Umbilical cord (tissue), 2 donors: ENCODE results near the gene SLC5A3. TPM values are rescaled to one million over a fixed set of nuclear protein-coding genes. Genes with fewer than 3 reads are reported as not detected.

Experiments used
- DNase-seq: peaks from one replicate; pipeline ENCODE4 v3.0.0-alpha.2; 2015; ENCODE audit warnings: low spot score
- total RNA-seq: library from RNA; depleted of rRNA; stranded (reverse); fragments of >200 nt; gene quantifications from one replicate; pipeline ENCODE4 v1.2.3, GENCODE V29; 2014; ENCODE audit warnings: low replicate concordance; ENCODE audit not compliant: insufficient read depth

Gene SLC5A3
- total RNA-seq, 1 donor from 2014 or later: 91.7 TPM

DNA sequence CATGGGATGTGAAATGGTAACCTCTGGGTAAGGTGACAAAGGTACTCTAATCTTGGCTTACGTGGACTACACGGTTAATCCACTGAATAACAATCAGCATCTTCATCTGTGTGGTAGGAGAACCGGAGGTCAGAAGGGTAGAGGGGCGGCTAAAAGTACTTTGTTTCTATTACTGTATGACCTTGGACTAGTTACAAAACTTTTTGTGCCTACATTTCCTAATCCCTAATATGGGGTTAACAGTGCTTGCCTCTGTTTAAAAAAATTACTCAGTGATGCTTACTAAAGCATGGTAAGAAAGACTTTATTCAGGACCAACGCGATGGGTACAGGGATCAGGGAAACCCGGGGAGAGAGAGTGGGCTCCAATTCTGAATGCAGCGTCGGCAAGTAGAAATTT, 1.7 kb upstream of the SLC5A3 start:
- DNase-seq: no peak

DNA sequence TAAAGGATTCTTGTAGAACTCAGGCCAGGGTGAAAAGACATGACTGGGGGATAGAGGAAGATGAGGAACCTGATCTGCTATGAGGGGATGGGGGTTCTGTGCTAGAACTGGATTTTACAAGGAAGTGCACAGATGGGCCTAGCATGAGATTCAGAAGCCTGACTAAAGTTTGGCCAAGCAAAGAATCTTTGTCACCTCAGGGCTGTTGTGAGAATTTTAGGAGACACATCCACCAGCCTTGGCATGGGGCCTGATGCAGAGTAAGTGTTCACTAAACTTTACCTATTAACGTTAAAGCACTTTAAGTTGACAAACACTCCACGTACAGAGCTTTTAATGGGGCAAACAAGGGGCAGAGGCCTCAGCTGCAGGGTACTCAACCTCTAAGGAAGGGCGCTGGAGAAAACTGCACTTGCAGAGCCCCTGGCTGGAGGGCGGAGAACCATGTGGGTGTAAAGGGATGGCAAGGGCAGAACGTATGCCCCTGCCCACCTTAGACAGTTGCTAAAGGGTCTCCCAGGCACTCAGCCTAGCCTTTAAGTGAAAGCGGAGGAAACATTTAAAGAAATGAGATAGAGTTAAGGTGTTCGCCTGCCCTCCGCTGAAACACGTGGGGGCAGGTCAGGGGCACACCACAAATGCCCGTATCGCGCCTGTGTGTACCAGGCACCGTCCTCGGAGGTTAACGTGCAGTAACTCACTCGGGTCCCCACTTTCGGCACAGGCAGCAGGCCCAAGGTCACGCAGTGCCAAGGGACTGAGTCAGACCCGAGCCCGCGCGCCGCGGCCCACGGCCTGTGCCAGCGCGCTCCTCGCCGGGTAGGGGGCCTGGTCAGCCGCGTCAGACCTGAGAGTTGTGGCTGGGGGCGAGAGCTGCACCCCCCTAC, 990 bp upstream of the SLC5A3 start:
- DNase-seq: no peak

DNA sequence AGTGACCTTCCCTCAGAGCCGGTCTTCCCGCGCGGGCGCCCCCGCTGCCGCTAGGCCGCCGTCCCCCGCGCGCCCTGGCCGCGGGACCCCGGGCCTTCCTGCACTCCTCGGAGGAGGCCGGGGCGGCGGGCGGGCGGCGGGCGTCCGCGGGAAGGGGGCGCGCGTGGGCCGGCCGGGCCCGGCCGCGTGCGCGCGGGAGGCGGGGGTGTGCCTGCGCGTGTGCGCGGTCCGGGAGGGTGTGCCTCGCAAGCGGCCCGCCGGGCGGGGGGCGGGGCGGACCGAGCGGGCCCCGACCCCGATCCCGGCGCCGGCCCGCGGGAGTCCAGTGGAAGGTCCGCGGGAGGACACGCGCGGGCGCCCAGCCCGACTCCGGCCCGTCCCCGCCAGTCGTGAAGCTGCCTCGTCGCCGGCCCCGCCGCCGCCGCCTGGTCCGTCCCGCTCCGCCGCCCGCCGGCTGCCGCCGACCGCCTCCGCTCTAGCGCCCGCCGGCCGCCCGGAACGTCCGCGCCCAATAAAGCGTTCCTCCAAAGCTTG, 438 bp downstream of the SLC5A3 start:
- DNase-seq: no peak

DNA sequence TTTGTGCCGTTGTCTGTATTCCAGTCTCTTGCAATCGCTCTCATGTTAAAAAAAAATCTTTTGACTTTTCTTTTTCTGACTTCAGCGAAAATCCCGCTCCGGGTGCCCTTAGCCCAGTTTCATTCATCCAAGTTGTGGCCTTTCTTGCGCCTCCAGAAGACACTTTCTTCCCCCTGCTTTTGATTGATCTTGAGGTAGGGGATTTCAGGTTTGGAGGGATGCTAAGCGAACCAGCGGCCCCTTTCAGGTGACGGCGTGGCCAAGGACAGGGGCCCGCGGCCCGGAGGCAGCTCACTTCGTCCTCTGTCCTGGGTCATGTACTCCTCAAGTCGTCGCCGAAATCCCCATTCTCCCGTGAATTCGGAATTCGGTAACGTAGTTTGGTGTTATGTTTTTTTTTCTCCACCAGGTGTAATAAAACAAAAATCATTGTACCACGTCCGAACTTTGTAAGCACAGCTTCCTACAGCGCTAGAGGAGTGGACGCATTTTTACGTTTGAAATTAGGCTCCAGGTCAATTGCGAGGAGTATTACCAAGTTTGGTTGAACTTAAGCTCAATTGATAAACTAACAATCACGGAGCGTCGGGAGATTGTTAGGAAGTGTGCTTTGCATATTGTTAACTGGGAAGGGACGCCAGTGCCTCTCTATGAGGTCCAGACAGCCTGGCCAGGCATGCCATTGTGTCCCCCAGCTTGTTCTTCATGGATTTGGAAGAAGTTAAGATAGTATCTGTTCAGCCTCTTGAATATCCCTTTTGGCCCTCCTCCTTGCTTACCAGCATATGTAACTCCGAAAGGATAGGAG, 1.1 kb downstream of the SLC5A3 start:
- DNase-seq: peak; percentile 20

DNA sequence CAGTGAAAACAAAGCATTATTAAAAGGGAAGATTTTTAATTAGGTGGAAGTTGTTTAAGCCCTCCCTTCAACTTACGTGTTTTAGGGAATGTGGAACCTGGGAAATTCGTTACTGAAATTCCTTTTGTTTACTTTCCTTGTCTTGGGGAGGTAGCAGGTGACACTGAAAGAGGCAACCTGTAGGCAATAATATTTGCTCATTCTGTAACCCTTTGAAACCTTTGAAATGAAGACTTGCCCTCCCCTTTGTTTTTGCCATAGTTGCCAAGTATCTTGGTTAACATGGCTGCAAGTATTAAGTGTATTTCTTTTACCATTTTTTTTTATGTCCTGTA, 1.7 kb downstream of the SLC5A3 start:
- DNase-seq: no peak

DNA sequence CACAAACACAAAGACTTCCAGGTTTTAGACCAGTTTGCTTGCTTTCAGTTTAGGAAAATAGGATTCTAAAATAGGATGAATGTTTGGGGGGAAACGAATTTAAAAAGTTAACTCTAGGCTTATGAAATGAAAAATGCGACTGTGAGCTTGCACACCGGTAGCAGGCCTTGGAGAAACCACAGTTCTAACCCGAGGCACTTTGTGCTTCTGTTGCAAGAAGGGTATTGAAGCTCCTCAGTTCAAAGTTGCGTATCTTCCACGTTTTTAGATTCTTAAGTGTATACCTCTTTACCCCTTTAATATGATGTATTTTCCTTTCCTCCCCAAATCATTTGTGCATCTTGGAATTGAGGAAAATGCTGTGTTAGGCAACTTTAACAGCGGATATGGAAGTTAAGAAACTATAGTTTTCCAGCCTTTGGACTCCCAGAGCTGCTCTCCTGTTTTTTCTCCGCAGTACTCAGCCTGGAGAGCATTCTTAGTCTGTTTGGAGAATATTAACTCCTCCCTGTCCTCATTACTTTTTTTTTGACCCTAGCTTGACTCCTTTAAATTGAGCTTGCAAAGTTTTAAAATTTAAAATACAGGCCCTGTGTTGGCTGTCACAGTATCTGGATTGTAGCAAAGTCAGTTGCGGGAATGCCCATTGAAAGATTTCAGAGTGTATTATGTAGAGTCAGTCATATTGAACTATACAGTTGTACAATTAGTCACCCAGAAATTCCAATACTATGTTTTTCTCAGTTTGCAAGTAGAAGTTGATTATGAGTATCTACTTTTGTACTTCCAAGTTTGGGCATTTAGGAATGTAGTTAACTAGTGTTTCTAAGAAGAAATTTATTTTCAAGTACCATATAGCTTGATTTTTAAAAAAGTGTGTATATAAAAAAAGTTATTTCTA, 2.6 kb downstream of the SLC5A3 start:
- DNase-seq: peak; percentile 53

DNA sequence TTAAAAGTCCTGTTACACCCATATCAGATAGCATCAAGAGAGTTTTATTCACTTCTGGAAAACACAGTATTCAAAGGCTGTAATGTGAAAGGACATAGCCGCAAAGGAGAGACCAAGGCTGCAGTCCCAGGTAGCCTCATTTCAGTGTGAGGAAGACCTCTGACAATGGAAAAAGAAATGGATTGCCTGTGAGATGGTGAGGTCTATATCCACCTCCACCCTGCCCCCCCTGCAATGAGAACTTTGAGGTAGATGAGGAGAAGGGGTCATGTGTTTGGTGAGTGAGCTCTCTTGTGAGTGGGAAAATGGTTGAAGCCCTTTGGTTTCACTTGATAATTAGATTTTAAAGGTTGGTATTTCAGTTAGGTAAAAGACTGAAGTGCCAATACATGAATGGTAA, 3.5 kb downstream of the SLC5A3 start:
- no peak for DNase-seq

DNA sequence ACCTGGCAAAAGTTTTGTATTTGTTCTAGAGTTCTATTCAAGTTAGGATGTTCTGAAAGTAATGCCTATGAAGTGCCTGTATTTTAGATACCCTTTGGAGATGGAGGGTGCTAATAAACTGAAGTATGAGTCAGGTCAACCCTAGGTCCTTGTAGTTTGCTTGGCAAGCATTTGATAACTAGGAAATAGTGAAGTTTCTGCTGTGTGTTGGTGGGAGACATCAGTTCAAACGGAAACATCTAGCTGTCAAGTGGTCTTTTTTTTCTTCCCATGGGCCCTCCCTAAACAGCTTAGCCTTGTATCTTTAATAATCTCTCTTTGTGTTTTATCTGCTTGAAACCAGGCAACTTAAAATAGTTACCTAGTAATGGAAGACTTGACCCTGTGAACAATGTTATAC, 4.5 kb downstream of the SLC5A3 start:
- DNase-seq: no peak

DNA sequence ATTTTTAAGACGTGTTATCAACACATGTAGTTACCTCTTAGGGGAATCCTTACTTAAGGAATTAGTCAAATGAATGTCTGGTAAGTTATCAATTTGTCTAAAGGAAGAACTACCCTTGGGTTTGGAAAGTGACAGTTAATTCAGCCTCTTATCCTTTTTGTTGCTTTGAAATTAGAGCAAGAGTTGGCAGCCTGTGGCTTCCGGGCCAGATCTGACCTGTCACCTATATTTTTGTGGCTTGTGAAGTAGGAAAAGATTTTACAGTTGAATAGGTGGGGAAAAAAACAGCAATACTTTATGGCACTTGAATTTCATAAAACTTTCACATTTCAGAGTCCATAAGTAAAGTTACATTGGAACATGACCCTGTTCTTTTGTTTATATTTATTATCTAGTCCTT, 5.5 kb downstream of the SLC5A3 start:
- no peak for DNase-seq

DNA sequence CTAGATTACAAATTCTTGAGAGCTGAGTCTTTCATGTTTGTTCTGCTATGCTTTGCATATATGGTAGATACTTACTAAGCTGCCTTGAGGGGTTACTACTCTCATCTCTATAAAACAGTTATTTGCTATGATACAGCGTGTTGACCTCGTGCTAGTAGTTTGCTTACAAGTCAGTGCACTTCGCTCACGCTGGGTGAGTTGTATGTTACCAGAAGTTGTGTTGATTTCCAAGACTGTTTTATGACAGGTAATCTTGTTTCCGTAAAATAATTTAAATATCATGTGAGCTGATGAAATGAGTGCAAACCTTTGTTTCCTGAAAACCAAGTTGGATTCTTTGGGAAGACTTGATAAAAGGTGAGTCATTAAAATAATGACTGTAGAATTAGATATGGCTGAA, 7.3 kb downstream of the SLC5A3 start:
- DNase-seq: no peak

DNA sequence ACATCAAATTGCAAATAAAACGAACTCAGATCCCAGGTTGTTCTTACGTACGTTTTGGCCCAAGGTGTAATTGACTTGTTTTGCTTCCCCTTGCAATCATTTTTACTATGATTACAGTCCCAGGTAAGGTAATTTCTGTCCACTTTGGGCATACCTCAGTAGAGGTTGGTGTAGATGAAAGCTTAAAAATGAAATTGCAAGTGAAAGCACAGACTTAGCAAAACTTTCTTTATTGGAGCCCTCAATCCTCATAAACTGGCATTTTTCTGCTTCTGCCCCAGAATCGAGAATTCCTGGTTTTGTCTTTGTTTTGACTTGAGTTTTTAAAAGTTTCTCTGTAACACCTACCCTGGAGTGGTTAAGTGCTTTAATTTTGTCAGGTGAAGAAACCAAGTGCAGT, 9.4 kb downstream of the SLC5A3 start:
- no peak for DNase-seq

DNA sequence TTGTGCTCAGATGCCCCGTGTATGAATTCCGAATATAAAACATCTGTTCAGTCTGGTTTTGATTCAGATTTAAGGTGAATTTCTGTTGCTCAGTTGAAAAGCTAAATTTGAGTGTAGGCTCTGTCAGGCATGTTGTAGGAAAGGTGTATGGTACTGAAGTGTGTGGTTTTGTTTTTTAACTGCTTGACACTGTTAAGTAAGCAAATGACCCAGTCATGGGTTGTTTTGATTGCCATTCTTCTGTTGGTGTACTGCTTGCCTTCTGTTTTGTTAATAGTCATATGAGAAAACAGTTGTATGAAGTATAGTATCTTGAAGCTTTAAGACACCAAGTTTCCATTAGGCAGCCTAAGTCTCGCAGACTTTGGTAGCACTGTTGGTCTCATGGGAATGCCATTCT, 10.0 kb downstream of the SLC5A3 start:
- no peak for DNase-seq

DNA sequence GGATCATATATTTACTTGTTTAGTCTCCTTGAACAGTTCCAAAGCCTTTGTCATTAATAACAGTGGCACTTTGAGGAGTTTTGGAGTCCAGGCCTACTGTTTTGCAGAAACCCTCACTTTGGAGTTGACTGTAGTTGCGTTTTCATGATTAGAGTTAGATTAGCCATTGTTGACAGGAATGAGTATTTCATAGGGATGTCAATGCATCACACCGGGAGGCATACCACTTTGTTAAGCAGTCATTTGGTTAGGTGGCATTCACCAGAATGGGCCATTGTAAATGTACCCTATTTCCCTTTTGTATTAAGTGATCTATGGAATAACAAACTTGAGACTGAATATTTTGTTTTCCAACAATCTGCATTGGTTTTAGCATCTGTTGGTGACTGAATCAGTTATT, 11.8 kb downstream of the SLC5A3 start:
- DNase-seq: no peak

DNA sequence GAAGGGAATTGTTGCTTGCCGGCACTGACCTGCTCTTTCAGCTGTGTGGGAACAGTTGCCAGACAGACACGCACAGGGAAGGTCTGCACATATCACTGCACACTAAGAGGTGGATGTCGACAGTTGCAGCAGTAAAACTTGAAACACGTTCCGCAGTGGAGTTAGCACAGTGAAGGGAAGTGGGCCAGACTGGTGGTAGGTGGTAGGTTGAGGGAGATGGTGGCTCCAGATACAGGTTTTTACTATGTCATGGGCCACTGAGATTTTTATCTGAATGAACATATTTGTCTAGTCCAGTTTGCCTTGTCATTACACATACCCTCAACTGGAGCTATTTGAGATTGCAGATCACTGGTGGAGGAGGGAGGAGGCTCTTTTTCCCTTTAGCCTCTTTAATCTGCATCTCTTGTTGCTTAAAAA, 13.5 kb downstream of the SLC5A3 start:
- DNase-seq: no peak

DNA sequence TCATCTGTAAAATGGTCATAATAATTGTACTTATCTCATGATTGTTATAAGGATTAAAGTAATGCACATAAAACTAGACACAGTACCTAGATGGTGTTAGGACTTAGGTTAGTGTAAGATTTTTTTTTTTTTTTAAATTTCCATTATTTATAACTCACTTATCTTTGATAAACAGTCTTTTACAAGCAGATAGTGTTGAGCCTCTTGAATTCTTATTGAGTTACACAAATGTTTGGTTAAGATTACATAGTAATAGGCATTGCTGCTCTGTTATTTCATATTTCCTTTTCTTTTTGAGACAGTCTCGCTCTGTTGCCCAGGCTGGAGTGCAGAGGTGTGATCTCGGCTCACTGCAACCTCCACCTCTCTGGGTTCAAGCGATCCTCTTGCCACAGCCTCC, 15.4 kb downstream of the SLC5A3 start:
- no peak for DNase-seq

DNA sequence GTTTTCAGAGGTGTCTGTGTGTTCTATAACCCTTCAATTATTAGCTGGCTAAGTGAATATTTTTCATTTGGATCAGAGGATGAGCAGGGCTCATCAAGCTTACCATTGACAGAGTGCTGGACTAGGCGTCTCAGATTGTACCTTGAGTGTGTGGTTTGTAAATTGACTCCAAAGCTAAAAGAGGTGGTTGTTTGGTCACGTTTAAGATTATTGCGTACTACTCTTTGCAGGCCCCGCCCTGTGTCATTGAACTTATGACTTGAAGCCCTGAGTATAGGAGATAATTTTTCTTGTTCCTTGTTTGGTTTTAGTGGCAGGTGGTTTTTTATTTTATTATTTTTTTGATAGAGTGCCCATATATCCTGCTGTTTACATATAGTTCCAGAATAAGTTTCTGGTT, 17.7 kb downstream of the SLC5A3 start:
- no peak for DNase-seq

DNA sequence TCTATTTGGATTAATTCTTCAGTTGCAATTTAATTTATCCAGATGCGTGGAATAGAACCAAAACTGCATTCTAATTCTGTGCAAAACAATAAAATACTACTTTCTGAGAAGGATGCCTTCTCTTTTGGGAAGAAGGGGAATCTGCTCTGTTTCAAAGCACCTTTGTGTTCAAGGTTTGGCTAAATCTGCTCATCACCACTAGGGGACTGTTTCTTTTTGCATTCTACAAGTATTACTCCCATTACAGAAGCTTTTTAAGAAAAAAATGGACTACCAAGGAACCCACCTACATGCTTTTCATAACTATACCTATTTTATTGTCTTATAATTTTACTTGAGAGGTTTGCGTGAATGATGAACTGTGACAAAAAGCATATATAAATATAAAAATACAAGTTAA, 18.2 kb downstream of the SLC5A3 start:
- no peak for DNase-seq

DNA sequence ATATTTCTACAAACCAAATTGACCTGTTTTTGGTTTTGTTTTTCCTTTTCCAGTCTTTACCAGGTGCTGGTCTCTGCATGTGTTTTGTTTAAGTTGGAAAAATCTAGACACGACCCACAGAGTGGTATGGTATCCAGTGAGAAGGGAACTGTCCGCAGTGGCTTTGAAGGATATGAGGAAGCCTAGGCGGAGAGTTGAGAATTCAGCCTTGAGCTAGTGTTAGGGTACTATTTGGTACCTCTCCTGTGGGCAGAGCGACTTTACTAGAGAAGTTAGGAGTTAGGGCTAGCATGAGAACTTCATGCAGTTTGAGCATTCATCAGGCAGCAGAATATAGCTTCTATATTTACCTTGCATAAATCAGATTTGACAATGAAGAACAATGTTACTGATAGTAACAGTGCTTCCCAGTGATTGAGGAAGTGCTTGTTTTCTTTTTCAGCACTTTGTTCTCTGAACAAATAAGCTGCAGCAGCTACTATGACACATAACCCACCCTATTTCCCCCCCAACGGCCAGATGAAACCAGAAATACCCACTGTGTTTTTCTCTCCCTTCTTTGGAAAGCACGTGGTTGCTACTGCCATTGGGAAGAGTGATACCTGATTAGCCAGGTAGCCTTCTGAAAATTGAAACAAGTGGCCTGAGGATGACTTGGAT, 19.0 kb downstream of the SLC5A3 start:
- DNase-seq: no peak

DNA sequence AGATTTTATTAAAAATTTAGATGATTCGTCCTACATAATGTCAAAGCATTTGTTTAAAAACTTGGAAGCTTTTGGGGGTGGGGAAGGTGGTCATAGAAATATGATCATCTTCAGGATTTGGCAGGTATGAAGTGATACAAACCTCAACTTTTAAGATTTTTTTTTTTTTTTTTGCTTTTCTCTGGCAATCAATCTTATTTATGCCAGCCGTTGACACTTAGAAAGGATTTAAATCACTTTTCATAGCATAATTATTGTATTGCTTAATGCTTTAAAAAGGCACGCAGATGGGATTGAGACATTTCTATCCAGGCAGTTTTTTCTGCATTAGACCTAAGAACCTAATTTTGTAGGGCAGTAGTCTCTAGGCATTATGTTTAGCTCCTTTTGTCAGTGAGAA, 19.7 kb downstream of the SLC5A3 start:
- DNase-seq: no peak

DNA sequence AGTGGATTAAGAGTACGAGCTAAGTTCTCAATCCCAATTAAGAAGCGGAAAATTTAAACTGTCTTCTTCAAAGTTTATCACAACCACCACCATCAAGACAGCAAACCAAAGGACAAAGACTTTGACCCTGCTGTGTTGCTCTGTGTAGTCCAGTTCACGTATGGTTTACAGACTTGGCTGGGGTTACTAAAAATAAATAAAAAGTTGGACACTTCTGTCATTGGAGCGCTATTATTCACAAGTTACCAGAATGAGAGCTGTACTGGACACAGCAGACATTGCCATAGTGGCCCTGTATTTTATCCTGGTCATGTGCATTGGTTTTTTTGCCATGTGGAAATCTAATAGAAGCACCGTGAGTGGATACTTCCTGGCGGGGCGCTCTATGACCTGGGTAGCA, 21.6 kb downstream of the SLC5A3 start:
- no peak for DNase-seq

DNA sequence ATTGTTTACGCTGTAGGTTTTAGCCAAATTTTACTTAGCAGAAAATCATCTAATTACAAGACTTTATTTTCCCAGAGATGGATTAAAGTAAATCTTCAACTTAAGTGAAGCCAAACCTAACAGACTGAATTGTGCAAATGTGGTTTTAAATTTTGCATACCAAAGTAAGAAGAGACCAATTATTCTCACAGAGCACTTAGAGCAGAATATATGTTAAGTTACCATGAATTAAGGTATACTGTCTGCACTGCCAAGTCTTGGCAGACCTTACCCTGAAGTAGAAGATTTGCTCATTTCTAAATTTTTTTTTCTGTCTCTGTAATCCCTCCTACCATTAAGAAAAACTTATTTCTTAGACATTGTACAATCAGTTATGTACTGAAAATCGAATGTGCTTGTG, 24.1 kb downstream of the SLC5A3 start:
- DNase-seq: no peak
